ENCODE results near the gene LTB4R.

The LTB4R gene

DNA sequence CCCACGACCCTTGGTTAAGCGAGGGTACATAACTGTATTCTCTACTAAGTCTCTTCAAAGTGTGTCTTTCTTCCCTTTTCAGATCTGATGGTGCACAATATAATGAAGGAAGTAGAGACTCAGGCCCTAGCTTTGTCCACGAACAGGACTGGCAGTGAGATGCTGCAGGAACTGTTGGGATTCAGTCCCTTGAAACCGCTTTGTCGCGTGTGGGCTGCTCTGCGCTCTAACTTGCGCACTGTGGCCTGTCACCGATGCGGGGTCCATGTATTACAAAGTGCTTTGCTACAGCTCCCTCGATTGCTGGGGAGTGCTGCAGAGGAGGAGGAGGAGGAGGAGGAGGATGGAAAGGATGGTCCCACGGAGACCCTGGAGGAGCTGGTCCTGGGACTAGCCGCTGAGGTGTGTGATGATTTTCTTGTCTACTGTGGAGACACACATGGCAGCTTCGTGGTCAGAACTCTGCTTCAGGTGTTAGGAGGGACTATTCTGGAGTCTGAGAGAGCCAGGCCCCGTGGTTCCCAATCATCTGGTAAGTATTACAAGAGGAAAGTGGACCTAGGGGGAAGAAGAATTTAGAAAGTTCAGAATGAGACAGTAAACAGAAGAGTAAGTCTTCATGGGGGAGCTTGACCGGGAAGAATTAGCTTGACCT, 10.8 kb upstream of the LTB4R start:
- no peak for DNase-seq (ENCODE audit: low spot score)

DNA sequence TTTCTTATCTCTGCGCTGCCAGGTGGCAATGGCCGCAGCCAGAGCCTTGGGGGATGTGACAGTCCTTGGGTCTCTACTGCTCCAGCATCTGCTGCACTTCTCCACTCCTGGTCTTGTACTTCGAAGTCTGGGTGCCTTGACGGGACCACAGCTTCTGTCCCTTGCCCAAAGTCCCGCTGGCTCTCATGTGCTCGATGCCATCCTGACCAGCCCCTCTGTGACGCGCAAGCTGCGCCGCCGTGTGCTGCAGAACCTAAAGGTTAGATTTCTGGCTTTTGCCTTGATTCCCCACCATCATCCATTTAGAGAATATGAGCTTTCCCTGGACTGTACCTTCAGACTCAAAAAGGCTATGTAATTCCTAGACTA, 7.3 kb upstream of the LTB4R start:
- DNase-seq (ENCODE audit: low spot score), result no peak

DNA sequence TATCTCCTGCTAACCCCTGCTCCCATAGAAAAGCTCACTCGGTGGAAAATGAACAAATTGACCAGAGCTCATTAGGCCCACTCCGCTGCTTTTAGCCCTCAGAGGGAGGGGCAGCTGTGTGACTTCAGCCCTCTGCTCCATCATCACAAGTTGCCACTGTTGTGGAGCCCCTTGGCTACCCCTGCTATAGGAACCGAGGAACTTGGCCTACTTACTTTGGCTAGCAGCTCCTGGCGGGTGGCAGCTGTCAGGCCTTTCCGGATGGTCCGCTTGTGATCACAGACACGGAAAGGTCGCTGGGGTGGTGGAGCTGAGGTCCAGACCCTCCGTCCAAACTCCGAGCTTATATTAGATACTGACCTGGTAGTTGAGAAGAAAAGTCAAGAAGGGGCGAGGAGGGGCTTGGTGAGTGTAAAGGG, 4.1 kb upstream of the LTB4R start:
- no peak for DNase-seq (ENCODE audit: low spot score)

DNA sequence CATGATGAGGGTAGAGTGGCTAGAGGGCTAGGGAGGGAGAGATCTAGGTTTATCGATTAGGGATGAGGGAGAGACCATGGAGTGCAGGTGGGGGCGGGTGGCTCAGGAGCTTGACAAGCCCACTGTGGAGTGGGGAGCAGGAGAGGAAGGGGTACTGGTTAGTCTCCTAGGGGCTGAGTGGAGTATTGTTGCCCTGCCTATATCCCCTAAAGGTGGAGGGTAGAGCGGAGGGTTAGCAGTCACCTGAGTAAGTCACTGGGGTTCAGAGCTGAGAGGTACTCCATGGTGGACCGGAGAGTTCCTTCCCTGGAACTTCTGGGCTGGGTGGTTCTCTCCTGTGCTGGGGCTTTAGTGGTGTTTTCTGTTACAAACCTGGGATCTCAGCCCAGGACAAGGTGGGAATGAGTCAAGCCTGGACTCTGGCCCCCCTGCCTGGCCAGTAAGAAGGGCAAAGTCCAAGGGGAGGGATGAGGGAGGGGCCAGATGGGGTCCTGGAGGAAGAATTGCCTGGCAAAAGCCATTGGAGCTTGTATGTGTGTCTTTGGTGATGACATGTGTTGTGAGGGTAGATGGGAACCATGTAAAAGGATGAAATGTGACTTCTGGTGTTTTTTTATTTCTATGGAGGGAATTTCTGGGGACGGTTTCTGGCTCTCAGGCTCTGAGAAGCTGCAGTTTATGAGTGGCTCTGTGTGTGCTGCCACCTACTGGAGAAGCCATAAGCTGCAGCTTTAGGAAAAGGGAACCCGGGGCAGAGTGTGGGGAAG, 3.5 kb upstream of the LTB4R start, which contains the start of gene CIDEB:
CIDEB (minus strand) TSS at position 403 of the 767 bp plus-strand sequence; CDS start at position 284, 119 bp downstream.
- peak; percentile 65 for DNase-seq (ENCODE audit: low spot score)

DNA sequence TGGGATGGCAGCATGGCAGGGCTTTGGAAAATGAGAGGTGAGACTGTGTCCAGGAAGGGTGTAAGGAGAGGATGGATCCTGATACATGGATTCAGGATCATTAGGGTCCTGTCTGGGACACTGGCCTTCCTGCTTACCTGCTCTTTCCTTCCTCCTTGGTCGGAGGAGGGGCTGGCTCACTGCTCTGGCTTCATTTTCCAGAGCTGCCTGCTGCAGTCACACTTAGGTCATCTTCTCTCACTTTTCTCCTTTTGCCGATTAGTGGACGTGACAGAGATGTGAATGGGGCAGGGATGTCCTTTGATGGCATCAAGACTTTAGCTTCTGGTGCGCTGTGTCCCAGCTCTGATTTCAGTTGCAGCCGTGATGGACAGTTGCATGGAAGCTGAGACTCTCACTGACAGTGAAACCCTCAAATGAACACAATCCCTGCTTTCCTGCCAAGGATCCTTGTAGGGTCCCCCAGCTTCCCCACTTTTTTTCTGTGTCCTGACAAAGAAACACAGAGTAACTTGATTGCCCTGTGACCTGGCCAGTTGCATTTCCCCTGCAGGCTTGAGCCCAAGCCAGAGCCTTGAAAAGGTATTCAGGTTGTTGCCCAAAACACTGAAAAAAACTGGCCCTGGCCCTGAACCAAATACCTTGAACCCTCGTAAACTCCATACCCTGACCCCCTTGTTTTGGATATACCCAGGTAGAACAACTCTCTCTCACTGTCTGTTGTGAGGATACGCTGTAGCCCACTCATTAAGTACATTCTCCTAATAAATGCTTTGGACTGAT, 2.8 kb upstream of the LTB4R start:
- no peak for DNase-seq (ENCODE audit: low spot score)

DNA sequence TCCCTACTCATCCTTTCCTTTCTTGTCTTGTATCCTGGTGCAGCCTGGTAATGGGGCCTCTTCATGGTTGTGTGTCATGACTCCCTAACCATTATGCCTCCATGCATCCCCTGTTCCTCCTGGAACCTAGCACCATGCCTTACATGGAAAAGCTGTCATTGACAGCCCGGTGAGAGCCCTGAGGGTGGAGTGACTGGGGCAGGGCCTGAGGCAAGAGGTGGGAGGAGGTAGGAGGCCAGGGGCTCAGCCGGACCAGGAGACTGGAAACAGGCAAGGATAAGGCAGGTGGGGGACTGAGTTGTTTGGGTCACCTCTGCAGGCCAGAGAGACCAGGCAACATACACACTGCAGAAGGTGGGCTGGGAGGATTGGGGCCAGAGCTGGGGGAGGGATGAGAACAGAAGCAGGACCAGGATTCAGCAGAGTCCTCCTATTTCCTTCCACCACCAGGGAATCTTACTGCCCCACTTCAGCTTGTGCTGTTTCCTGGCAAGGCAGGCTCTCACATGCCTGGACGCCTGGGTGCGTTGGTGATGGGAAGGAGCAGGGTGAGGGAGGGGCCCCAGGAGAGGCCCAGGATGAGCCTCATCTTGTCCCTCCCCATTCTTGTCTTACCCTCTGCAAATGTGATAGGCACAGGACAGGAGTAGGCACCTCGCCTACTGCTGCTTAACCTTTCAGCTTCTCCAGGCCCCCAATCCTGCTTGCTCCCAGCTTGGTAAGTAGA, 1.6 kb upstream of the LTB4R start, which contains the start of gene LTB4R2:
LTB4R2 (plus strand) TSS at position 603 of the 727 bp plus-strand sequence. CDS start 525 bp downstream, outside the sequence.
- no peak for DNase-seq (ENCODE audit: low spot score)

DNA sequence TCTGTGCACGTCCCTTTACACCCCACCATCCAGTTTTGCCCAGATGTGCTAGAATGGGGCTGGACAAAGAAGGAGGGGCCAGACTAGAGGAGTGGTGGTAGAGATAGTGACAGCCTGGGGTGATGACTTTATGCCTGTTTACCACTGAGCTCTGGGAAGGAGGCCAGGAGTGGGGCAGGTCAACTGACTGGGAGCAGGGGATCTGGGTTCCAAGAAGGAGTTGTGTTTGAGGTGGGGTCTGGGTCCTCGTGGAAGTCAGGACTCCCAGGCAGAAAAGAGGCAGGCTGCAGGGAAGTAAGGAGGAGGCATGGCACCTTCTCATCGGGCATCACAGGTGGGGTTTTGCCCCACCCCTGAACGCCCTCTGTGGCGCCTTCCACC, 1.0 kb upstream of the LTB4R start:
- DNase-seq (ENCODE audit: low spot score), result no peak

DNA sequence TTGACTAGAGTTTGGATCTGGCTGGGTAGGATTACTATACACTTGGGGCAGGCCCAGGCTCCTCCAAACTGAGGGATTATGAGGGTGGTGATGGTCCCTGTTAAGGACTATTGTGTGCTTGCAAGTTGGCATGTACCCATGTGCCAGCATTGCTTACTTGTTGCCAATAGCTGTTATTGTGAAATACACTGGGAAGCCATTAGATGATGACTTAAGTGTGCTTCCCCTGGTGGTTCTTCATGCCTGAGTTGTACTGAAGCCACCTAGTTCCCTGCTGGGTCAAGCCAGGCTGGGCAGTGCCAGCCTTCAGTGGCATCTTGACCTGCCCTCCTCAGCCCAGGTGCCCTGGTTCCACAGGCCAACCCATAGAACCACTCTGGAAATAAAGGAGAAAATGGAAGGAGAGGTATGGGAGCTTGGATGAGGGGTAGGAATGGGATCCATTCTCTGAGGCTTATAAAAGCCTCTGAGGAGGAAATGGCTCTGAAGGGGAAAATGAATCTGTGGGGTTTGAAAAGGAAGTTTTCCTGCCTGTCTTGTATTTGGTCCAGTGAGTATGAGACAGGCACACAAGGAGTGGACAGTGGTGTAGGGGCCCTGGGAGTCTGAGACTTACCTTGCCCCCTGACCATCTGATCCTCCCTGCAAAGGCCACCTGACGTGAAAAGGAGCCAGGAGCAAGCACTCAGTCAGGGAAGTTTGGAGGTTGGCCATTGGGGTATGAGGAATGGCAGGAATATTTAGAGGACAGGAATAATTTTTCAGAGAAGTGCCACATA, 724 bp downstream of the LTB4R start:
- DNase-seq (ENCODE audit: low spot score), result no peak

DNA sequence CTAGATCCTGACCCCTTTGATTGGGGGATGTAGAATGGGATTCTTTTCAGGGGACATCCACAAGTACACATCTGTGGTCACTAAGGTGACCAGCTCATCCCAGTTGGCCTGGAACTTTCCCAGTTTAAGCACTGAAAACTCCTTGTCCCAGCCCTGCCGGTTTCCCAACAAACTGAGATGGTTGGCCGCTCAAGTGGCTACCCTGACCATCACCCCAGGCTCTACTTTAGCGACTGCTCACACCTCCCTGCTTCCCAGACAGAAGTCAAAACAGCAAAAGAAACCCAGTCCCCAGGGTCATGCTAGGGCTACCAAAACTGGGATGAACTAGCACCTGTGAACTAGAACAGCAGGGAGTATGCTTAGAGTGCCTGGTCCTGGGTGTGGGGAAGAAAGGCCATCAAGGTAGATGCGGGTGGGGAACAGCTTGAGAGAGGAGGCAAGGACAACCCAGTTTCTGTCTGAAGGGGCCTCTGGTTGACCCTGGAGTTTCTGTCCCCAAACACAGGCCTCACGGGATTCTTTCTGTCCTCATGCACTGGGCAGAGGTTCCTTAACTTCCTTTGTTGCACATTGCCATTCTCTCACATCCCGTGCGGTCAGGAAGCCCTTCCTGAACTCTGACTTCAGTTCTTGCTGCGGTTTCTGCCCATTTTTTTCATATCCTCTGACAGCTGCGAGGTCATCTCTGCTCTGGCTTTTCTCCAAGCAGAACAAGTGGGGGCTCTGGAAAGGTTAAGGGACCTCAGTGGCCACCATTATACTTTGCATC, 1.6 kb downstream of the LTB4R start:
- peak; percentile 70 for DNase-seq (ENCODE audit: low spot score)

DNA sequence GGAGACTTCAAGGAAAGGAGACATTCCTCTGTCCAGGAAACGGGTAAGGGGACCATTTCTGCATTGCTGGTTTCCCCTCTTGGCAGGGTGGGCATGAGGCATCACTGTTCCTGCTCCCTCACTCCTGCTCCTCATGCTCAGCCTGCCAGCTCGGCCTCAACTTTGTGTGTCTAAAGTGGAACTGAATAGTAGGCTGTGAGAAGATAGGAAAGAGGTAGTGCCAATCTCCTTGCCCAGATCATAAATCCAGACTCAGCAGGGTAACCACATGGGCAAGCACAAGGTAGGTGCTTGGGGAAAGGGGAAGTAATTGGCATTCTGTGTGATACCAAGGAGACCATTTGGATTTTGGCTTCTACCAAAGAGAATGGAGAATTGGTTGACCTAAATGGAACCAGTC, 2.6 kb downstream of the LTB4R start:
- no peak for DNase-seq (ENCODE audit: low spot score)

DNA sequence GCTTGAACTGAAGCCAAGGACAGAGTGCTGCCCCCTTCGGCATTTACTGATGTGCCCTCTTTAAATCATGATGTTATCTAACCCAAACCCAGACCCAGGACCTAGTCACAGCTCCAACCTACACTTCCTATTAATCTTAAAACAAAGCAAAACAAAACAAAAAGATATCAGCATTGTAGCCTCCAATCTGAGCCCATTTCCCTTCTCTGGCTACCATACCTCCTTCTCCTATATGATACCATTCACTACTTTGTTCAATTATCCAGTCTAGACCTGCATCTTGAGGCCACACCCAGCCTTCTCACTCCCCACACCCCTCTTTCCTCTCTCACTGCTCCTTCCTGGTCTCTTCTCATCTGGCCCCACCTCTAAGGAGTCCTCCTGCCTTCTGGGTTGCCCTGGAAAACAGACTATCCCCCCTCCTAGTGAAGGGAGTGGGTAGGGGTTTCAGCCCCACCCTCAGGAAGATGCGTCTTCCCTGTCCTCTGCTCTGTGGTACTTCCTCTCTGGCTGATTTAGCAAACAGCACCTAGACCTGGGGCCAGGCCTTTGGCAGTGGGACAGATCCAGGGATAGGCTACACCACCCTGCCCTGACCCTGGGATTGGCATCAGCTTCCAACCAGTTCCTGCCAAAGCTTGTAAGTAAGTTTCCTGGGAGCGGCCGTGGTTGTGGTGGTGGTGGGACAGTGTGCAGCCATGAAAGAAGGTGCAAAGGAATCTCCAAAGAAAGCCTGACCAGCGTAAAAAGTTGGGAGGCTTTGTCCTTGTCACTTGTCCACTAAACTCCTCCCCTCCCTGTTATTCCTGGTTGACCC, 3.3 kb downstream of the LTB4R start:
- DNase-seq (ENCODE audit: low spot score), result no peak

DNA sequence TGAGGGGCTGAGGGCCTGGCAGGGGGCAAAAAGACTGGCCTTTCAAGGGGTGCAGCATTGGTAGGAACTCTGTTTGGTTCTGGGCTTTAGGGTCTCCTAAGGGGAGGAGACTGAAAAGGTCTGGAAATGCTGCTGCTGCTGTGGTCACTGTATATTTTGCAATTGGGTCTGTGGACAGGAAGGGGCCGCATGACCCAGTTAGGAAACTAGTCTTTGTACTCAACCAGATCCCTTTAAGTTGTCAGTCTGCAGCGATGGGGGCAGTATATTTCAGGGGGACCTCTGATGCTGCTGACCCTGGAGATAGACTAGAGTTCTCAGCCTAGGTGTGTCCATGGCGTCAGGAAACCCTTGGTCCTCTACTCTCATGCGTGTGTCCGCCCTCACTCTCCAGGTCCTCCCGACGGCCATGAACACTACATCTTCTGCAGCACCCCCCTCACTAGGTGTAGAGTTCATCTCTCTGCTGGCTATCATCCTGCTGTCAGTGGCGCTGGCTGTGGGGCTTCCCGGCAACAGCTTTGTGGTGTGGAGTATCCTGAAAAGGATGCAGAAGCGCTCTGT, 4.0 kb downstream of the LTB4R start:
- DNase-seq (ENCODE audit: low spot score), result no peak

DNA sequence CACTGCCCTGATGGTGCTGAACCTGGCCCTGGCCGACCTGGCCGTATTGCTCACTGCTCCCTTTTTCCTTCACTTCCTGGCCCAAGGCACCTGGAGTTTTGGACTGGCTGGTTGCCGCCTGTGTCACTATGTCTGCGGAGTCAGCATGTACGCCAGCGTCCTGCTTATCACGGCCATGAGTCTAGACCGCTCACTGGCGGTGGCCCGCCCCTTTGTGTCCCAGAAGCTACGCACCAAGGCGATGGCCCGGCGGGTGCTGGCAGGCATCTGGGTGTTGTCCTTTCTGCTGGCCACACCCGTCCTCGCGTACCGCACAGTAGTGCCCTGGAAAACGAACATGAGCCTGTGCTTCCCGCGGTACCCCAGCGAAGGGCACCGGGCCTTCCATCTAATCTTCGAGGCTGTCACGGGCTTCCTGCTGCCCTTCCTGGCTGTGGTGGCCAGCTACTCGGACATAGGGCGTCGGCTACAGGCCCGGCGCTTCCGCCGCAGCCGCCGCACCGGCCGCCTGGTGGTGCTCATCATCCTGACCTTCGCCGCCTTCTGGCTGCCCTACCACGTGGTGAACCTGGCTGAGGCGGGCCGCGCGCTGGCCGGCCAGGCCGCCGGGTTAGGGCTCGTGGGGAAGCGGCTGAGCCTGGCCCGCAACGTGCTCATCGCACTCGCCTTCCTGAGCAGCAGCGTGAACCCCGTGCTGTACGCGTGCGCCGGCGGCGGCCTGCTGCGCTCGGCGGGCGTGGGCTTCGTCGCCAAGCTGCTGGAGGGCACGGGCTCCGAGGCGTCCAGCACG, 4.7 kb downstream of the LTB4R start:
- no peak for DNase-seq (ENCODE audit: low spot score)

DNA sequence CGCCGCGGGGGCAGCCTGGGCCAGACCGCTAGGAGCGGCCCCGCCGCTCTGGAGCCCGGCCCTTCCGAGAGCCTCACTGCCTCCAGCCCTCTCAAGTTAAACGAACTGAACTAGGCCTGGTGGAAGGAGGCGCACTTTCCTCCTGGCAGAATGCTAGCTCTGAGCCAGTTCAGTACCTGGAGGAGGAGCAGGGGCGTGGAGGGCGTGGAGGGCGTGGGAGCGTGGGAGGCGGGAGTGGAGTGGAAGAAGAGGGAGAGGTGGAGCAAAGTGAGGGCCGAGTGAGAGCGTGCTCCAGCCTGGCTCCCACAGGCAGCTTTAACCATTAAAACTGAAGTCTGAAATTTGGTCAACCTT, 5.3 kb downstream of the LTB4R start:
- no peak for DNase-seq (ENCODE audit: low spot score)

DNA sequence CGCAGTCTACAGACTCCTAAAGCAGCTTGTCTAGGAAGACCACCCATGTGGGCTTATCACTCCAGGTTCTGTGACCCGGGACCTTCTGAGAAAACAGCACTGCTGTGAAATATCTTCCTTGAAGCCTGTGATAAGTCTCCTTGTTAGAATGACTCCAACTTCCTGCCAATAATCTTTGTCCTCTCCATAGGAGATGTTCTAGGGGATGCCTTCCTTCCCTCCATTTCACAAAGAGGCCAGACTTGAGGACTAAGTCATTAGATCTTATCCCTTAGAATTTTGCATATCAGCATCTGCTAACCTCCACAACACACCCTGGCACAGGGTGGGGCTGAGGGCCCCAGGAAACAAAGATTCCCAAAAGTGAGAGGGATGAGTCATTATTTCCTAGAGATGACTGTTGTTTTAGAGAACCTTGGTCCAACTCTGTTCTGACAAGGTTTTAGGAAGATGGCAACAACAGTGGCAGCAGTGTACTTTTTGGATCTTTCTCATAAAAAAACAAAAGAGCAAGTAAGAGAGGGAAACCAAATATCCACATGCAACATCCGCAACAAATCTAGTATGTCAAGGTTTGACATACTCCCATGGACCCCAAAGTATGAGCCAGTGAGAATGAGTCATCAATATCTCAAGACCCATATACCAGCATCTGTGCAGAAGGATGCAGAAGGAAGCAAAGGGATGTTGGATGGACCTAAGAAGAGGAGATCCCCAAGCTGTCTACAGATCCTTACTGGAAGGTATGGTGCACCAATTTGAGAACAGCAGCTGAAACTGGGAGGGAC, 6.0 kb downstream of the LTB4R start:
- no peak for DNase-seq (ENCODE audit: low spot score)

DNA sequence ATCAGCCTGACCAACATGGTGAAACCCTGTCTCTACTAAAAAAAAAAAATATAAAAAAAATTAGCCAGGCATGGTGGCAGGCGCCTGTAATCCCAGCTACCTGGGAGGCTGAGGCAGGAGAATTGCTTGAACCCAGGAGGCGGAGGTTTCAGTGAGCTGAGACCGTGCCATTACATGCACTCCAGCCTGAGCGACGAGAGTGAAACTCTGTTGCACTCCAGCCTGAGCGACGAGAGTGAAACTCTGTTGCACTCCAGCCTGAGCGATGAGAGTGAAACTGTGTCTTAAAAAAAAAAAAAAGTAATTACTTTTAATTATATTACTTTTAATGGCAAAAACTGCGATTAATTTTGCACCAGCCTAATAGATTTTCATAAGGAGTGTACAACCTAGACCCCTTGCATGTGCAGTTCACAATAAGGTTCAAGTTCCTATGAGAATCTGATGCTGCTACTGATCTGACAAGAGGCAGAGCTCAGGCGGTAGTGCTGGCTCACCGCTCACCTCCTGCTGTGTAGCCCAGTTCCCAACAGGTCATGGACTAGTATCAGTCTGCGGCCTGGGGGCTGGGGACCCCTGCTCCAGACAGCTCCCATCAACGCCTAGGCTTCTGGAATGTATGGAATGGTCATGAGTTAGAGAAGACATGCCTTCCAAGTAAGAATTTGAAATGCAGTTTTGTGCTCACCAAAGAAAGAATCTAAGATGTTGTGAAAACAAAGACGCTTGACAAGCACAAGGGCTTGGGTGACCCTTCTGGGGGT, 10.1 kb downstream of the LTB4R start:
- DNase-seq (ENCODE audit: low spot score), result no peak

DNA sequence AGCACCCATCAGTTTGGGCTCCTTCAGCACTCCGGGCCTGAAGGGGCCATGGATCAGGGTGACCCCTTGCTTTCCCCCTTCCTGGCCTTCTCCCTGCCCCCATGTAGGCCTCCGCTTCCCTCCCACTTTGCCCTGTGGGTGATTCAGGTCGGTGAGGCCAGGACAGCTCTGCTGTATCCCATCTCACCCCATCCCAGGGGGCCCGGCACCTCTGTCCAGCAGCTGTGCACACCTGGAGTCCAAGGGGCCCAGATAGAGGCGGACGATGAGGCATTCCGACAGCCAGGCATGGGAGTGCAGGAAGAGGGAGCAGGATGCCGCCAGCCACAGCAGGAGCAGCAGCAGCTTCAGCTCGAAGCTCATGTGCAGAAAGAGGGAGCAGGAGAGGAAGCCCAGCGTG, 11.4 kb downstream of the LTB4R start:
- DNase-seq (ENCODE audit: low spot score), result no peak

Data from activated CD4-positive, alpha-beta T cell treated with anti-CD3 and anti-CD28 coated beads, Interleukin-2, Interleukin-4, amounts not matched to agents 100 ng/mL and 50 ng/mL, durations not matched to agents 16 hours and 8 hours (primary cell).